ENCODE data around the gene MACROD2. TPM values are rescaled to one million over a fixed set of nuclear protein-coding genes. Genes with fewer than 3 reads are reported as not detected.

Gene MACROD2
- total RNA-seq, 4 donors from 2014 or later = 2.1 to 28.1 (median 12.6) TPM

DNA sequence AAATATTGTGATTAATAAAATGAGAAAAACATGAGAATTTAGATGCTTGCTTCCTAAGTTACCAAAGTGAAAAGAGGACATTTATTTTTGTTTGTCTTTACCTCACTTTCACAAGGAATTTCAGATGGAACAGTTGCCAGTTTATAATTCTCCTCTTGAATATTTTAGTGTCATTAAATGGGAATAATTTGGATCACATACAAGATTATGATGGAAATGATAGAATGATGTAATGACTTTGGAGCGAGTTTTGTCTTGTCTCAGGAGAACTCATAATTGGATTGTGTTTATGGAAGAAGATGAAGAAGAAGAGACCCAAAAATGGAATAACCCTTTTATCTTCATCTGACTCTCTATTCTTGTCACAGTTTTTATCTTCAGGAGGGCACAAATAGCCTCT is 515.0 kb downstream of the MACROD2 start:
- Histone ChIP-seq H3K27me3 (no peaks in the 10 kb centered on the region), H3K36me3 (no peaks in the 10 kb centered on the region), H3K4me3 (no peak overlapping the region), H3K27ac (no peak overlapping the region), H3K4me1 (no peaks in the 10 kb centered on the region), H3K9me3 (no peaks in the 10 kb centered on the region)
- intact Hi-C loops (cut with DNase I; ENCODE audit: low total_unique reads) = no loop called here
- DNase-seq = no peak
- TF ChIP-seq, protein P1, sequence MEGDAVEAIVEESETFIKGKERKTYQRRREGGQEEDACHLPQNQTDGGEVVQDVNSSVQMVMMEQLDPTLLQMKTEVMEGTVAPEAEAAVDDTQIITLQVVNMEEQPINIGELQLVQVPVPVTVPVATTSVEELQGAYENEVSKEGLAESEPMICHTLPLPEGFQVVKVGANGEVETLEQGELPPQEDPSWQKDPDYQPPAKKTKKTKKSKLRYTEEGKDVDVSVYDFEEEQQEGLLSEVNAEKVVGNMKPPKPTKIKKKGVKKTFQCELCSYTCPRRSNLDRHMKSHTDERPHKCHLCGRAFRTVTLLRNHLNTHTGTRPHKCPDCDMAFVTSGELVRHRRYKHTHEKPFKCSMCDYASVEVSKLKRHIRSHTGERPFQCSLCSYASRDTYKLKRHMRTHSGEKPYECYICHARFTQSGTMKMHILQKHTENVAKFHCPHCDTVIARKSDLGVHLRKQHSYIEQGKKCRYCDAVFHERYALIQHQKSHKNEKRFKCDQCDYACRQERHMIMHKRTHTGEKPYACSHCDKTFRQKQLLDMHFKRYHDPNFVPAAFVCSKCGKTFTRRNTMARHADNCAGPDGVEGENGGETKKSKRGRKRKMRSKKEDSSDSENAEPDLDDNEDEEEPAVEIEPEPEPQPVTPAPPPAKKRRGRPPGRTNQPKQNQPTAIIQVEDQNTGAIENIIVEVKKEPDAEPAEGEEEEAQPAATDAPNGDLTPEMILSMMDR (IDR thresholded peaks at IDR 0.05) = no peak
- TF ChIP-seq POLR2A (IDR thresholded peaks at IDR 0.05) = no peak

DNA sequence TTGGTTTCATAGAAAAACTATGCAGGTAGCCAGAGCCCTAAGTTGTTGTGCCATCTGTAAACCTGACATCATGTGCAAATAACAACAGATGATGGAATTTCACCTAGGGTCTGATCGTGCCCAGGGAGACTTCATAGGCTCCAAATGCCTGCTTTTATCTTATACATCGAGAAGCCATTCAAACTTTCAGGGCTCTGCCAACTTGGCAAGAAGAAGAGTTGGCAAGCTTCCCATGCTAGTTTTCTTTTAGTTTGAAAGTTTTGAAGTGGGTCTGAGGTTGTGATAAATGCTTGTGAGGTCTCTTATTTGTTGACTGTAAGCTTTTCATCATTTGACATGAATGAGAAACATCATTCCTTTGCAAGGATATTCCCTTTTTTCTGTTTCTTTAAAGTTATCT is 517.5 kb downstream of the MACROD2 start:
- intact Hi-C loops (cut with DNase I; ENCODE audit: low total_unique reads) = no loop called here

DNA sequence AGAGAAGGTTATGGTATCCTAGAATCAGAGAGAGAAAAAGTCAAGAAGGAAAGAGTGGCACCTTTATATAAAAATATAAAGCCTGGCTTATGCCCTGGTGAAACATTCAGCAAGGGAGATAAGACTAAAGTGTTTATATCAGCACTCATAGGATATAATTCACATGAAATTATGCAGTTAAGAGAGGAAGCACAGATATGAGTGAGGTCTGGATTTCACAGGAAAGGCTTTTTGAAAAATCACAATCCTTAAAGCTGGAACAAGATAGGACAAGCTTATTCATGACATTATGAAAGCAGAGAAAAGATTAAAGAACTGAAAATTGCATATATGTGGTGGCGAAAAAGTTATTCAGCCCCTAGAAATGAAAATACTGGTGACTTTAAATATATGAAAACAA is 523.3 kb downstream of the MACROD2 start:
- no peak overlapping the region for H3K4me3 ChIP-seq
- intact Hi-C loops (cut with DNase I; ENCODE audit: low total_unique reads) = no loop called here
- H3K4me1 ChIP-seq = no peaks in the 10 kb centered on the region
- H3K36me3 ChIP-seq = no peaks in the 10 kb centered on the region
- TF ChIP-seq, protein P1 (IDR thresholded peaks at IDR 0.05) = no peak
- TF ChIP-seq POLR2A (IDR thresholded peaks at IDR 0.05) = no peak
- H3K27ac ChIP-seq = no peak overlapping the region
- H3K9me3 ChIP-seq = no peaks in the 10 kb centered on the region
- no peak for DNase-seq
- H3K27me3 ChIP-seq = no peaks in the 10 kb centered on the region

More for the DNA sequence above, 517.5 kb downstream of the MACROD2 start:
- Histone ChIP-seq H3K9me3 (no peaks in the 10 kb centered on the region), H3K4me1 (no peaks in the 10 kb centered on the region), H3K4me3 (no peak overlapping the region), H3K27ac (no peak overlapping the region), H3K27me3 (no peaks in the 10 kb centered on the region), H3K36me3 (no peaks in the 10 kb centered on the region)
- DNase-seq = no peak
- TF ChIP-seq, protein P1 (IDR thresholded peaks at IDR 0.05) = no peak

GRCh38 chr20:14521016-14521415 is 525.7 kb downstream of the MACROD2 start:
- H3K4me1 ChIP-seq = no peaks in the 10 kb centered on the region
- TF ChIP-seq, protein P1 (IDR thresholded peaks at IDR 0.05) = no peak
- no peak for TF ChIP-seq POLR2A (IDR thresholded peaks at IDR 0.05)
- DNase-seq = no peak
- H3K4me3 ChIP-seq = no peak overlapping the region
- no peaks in the 10 kb centered on the region for H3K9me3 ChIP-seq
- intact Hi-C loops (cut with DNase I; ENCODE audit: low total_unique reads) = no loop called here
- no peaks in the 10 kb centered on the region for H3K27me3 ChIP-seq
- H3K36me3 ChIP-seq = no peaks in the 10 kb centered on the region
- H3K27ac ChIP-seq = no peak overlapping the region

- H3K36me3 ChIP-seq = no peaks in the 10 kb centered on the region
- no peak overlapping the region for H3K27ac ChIP-seq
- DNase-seq = no peak
- TF ChIP-seq, protein P1 (IDR thresholded peaks at IDR 0.05) = no peak
- no peak for TF ChIP-seq POLR2A (IDR thresholded peaks at IDR 0.05)
- intact Hi-C loops (cut with DNase I; ENCODE audit: low total_unique reads) = no loop called here
- H3K4me3 ChIP-seq = no peak overlapping the region
- H3K9me3 ChIP-seq = no peaks in the 10 kb centered on the region
- no peaks in the 10 kb centered on the region for H3K4me1 ChIP-seq
- no peaks in the 10 kb centered on the region for H3K27me3 ChIP-seq
These were observed 526.1 kb downstream of the MACROD2 start for GRCh38 chr20:14521436-14521835.

Measured in uterus (tissue), 4 donors.